Measurements from ENCODE around the gene NTMT1. TPM values are rescaled to one million over a fixed set of nuclear protein-coding genes. Genes with fewer than 3 reads are reported as not detected.
A peak's percentile ranks its signal among the peaks of the same experiment; 100 is the strongest.

Gene NTMT1
- total RNA-seq, 4 donors from 2014 or later, result 1.8 to 30.8 (median 21.6) TPM

DNA sequence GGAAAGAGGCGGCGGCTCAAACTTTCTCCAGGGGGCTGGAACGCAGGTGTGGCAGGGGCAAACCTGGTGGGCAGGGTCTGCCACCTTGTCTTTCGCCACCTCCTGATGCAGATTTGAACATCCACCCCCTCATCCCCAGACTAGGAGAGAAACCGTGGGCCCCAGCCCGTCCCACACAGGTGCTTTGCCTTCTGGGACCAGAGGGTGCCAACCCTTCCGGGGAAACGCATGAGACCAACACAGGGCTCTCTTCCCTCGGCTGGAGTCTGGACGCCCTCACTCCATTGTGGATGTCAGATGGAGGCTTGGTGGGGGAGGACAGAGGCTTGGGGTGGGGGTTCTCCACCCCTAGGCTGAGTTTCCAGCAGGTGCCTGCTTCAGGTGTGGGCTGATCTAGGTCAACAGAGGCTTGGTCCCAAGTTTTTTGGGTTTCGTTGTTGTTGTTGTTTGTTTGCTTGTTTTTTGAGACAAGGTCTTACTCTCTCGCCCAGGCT is 14.6 kb upstream of the NTMT1 start:
- no peaks in the 10 kb centered on the region for H3K27me3 ChIP-seq
- intact Hi-C loops (cut with DNase I; ENCODE audit: low total_unique reads), result loop anchor here (5.0 kb wide), 1 partner anchor 474 kb away; no protein-coding TSS in a partner anchor
- H3K36me3 ChIP-seq, result no peaks in the 10 kb centered on the region
- H3K4me1 ChIP-seq, result peaks cover 0 to 12% of the 10 kb centered on the region in 2 donors
- no peak for TF ChIP-seq POLR2A (IDR thresholded peaks at IDR 0.05)
- TF ChIP-seq, protein P1, sequence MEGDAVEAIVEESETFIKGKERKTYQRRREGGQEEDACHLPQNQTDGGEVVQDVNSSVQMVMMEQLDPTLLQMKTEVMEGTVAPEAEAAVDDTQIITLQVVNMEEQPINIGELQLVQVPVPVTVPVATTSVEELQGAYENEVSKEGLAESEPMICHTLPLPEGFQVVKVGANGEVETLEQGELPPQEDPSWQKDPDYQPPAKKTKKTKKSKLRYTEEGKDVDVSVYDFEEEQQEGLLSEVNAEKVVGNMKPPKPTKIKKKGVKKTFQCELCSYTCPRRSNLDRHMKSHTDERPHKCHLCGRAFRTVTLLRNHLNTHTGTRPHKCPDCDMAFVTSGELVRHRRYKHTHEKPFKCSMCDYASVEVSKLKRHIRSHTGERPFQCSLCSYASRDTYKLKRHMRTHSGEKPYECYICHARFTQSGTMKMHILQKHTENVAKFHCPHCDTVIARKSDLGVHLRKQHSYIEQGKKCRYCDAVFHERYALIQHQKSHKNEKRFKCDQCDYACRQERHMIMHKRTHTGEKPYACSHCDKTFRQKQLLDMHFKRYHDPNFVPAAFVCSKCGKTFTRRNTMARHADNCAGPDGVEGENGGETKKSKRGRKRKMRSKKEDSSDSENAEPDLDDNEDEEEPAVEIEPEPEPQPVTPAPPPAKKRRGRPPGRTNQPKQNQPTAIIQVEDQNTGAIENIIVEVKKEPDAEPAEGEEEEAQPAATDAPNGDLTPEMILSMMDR (IDR thresholded peaks at IDR 0.05), result no peak
- peak overlapping the region; percentile 23 to 90 for H3K27ac ChIP-seq
- H3K4me3 ChIP-seq, result peak overlapping the region in 1 of 2 donors; percentile 58
- no peak for DNase-seq
- no peaks in the 10 kb centered on the region for H3K9me3 ChIP-seq

DNA sequence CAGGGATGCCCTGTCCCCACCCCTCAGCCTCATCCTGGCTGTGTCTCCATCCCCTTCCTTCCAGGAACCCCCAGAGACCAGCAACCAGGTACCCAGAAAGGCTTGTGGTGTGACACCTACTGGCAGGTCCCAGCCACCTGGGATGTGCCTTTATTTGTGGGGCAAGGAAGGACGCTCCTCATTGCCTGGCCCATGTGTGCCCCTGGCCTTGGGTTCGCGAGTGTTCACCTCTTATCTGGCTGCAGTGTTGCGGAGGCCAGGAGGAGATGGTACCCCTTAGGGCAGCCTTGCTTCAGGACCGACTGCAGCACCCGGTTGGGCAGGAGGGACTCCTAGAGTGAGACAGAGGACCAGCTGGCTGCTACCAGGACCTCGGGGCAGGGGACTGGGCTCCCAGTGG is 13.8 kb upstream of the NTMT1 start:
- intact Hi-C loops (cut with DNase I; ENCODE audit: low total_unique reads), result loop anchor here (5.0 kb wide), 1 partner anchor 475 kb away; no protein-coding TSS in a partner anchor
- H3K27ac ChIP-seq, result no peak overlapping the region
- H3K4me1 ChIP-seq, result peaks cover 0 to 12% of the 10 kb centered on the region in 2 donors
- H3K36me3 ChIP-seq, result no peaks in the 10 kb centered on the region
- H3K27me3 ChIP-seq, result no peaks in the 10 kb centered on the region
- DNase-seq, result no peak
- no peak overlapping the region for H3K4me3 ChIP-seq
- TF ChIP-seq, protein P1 (IDR thresholded peaks at IDR 0.05), result no peak
- TF ChIP-seq POLR2A (IDR thresholded peaks at IDR 0.05), result no peak
- H3K9me3 ChIP-seq, result no peaks in the 10 kb centered on the region

DNA sequence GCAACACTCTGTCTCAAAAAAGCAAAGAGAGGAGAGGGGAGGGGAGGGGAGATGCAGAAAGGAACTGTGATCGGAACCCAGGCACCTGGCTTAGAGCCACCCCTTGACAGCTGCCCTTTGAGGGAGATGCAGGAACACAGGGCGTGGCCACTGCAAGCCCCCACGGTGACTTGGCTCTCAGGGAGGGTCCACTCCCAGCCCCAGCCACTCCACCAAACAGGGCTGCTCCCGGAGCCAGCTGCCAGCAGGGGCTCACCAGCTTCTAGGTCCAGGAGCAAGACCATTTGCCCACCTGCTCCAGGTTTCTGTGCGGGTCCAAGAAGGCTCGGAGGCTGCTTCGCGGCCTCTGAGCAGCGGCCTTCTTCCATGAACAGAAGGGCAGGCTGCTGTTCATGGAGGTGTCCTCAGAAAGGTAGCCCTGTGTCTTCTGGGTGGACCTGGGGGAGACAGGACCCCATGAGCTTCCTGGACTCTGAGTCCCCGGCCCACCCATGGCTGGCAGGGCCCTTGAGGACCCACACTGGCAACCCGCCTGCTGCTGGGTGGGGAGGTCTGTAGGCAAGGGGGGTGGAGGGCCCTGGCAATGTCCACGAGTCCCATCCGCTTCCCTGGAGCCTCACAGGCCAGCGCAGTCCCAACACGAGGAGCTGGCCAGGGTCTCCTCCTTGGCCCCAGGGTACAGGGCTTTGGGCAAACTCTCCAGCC is 13.0 kb upstream of the NTMT1 start:
- Histone ChIP-seq H3K9me3 (no peaks in the 10 kb centered on the region), H3K27me3 (no peaks in the 10 kb centered on the region), H3K36me3 (no peaks in the 10 kb centered on the region), H3K27ac (no peak overlapping the region), H3K4me3 (no peak overlapping the region), H3K4me1 (peaks cover 0 to 12% of the 10 kb centered on the region in 2 donors)
- intact Hi-C loops (cut with DNase I; ENCODE audit: low total_unique reads), result loop anchor here (5.0 kb wide), 1 partner anchor 476 kb away; no protein-coding TSS in a partner anchor
- TF ChIP-seq, protein P1 (IDR thresholded peaks at IDR 0.05), result no peak
- TF ChIP-seq POLR2A (IDR thresholded peaks at IDR 0.05), result no peak
- no peak for DNase-seq

DNA sequence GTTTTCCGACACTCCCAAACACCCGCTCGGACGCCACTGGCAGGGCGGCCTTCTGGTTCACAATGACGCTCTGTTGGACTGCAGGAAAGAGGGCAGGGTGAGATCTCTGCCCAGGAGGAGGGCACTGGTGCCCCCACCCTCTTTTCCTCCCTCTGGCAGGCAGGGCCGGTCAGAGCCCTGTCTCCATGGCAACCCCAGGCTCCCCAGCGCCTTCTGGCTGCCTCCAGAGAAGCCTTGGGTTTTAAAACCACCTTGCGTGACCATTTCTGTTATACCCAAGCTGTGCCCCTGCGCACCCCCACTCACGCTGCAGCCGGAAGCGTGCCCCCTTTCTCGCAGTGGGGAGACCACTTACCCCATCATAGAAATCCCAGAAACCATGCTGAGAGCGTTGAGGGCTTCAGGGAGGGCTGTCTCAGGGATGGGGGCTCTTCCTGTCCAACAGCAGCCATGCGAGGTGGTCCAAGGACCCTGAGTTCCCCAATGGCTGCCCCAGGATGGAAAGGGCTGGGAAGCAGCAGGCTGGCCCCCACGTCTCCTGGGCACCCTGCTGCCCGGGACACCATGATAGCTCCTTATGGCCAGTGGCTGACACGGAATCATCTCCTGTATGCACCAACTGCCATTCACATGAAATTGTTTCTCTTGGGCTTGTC is 12.3 kb upstream of the NTMT1 start:
- no peak overlapping the region for H3K4me3 ChIP-seq
- no peak for TF ChIP-seq POLR2A (IDR thresholded peaks at IDR 0.05)
- TF ChIP-seq, protein P1 (IDR thresholded peaks at IDR 0.05), result no peak
- no peaks in the 10 kb centered on the region for H3K9me3 ChIP-seq
- no peaks in the 10 kb centered on the region for H3K27me3 ChIP-seq
- no peak for DNase-seq
- H3K36me3 ChIP-seq, result no peaks in the 10 kb centered on the region
- intact Hi-C loops (cut with DNase I; ENCODE audit: low total_unique reads), result loop anchor here (5.0 kb wide), 1 partner anchor 476 kb away; no protein-coding TSS in a partner anchor
- no peak overlapping the region for H3K27ac ChIP-seq
- H3K4me1 ChIP-seq, result peaks cover 0 to 12% of the 10 kb centered on the region in 2 donors

DNA sequence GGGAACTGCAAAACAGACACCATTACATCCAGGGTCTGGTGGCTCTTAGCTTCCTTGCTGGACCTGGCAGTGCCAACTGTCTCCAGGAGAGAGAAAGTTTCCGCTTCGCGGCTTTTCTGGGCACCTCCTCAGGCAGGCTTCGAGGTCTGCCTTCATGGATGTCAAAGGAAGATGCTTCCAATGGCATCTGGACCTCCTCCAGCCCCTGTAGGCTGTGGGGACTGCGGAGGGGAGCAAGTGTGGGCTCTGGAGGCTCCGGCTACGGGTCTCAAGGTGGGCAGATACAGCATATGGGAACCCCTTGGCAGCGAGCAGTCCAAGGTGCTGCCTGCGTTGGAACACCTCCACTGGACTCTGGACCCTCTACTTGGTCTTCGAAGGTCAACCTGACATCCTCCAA is 11.0 kb upstream of the NTMT1 start:
- peaks cover 0 to 7% of the 10 kb centered on the region in 2 donors for H3K4me1 ChIP-seq
- no peak overlapping the region for H3K4me3 ChIP-seq
- no peak overlapping the region for H3K27ac ChIP-seq
- H3K36me3 ChIP-seq, result no peaks in the 10 kb centered on the region
- no peak for DNase-seq
- H3K9me3 ChIP-seq, result no peaks in the 10 kb centered on the region
- H3K27me3 ChIP-seq, result no peaks in the 10 kb centered on the region
- no peak for TF ChIP-seq POLR2A (IDR thresholded peaks at IDR 0.05)
- TF ChIP-seq, protein P1 (IDR thresholded peaks at IDR 0.05), result no peak
- intact Hi-C loops (cut with DNase I; ENCODE audit: low total_unique reads), result loop anchor here (5.0 kb wide), 1 partner anchor 478 kb away; no protein-coding TSS in a partner anchor
